H1 (cell line): ENCODE data around the gene DCUN1D2. TPM values are rescaled to one million over a fixed set of nuclear protein-coding genes. Genes with fewer than 3 reads are reported as not detected.
A peak's percentile ranks its signal among the peaks of the same experiment; 100 is the strongest.

Source experiments
- CTCF ChIA-PET: fragments of 300-600 bp; sonication (Branson Sonifier 250); formaldehyde crosslinking; loops from one replicate; lab custom pipeline; 2021; ENCODE audit not compliant: partially characterized antibody; lab: Charles Lee
- POLR2A ChIA-PET: fragments of 300-600 bp; sonication (Branson Sonifier 250); formaldehyde crosslinking; loops from one replicate; lab custom pipeline; 2021; ENCODE audit warnings: inconsistent platforms; ENCODE audit not compliant: partially characterized antibody; lab: Charles Lee
- DNase-seq, 2 experiments: peaks; one replicate each; pipeline versions ENCODE4 v3.0.0 to v3.0.0-alpha.2; 2010 to 2022; ENCODE audit warnings: low spot score in 2 of 2, low read depth in 1 of 2, mixed read lengths in 1 of 2
- FAIRE-seq: peaks from 2 replicates; lab custom pipeline; 2011; peaks lifted over from hg19 to GRCh38; lab: Jason Lieb, UNC
- H2AFZ ChIP-seq: 2 replicates; pipeline ENCODE4 v1.8.1; 2012; ENCODE audit warnings: low read length, inconsistent platforms
- H2AK5ac ChIP-seq: 2 replicates; pipeline ENCODE4 v1.6.1; 2013; ENCODE audit warnings: low read depth, low read length
- H2BK120ac ChIP-seq: replicated peaks from 2 replicates; pipeline ENCODE3; 2013; ENCODE audit warnings: low read depth, low read length, inconsistent platforms
- H2BK12ac ChIP-seq: 2 replicates; pipeline ENCODE4 v1.6.1; 2013; ENCODE audit warnings: low read depth, low read length
- H2BK15ac ChIP-seq: 2 replicates; pipeline ENCODE4 v1.6.1; 2013; ENCODE audit warnings: low read length
- H2BK20ac ChIP-seq: 2 replicates; pipeline ENCODE4 v1.6.1; 2013; ENCODE audit warnings: low read length
- H2BK5ac ChIP-seq: 2 replicates; pipeline ENCODE4 v1.6.1; 2013; ENCODE audit warnings: low read depth, low read length
- H3K14ac ChIP-seq: 2 replicates; pipeline ENCODE4 v1.6.1; 2013; ENCODE audit warnings: inconsistent platforms; ENCODE audit not compliant: insufficient read length
- H3K18ac ChIP-seq: 2 replicates; pipeline ENCODE4 v1.6.1; 2013; ENCODE audit warnings: low read length; ENCODE audit errors: extremely low read depth
- H3K23ac ChIP-seq: 2 replicates; pipeline ENCODE4 v1.6.1; 2013; ENCODE audit warnings: inconsistent platforms; ENCODE audit not compliant: insufficient read length
- H3K23me2 ChIP-seq: 2 replicates; pipeline ENCODE4 v1.6.1; 2013; ENCODE audit warnings: low read depth, low read length
- H3K27ac ChIP-seq: 2 replicates; pipeline ENCODE4 v1.6.1; 2011; ENCODE audit warnings: low read depth, low read length, inconsistent platforms
- H3K27me3 ChIP-seq, 4 experiments: replicated peaks in 1 of 4; 1 replicate in 1 of 4; 2 replicates in 3 of 4; pipeline versions ENCODE4 v1.6.1 to v1.8.1; 2011 to 2013; ENCODE audit warnings: low read length in 3 of 4, mild to moderate bottlenecking in 3 of 4, inconsistent platforms in 2 of 4, mixed read lengths in 2 of 4, moderate library complexity in 1 of 4; ENCODE audit not compliant: control insufficient read depth in 3 of 4, insufficient read depth in 3 of 4; ENCODE audit errors: extremely low read depth in 1 of 4
- H3K36me3 ChIP-seq, 4 experiments: 2 replicates each; pipeline versions ENCODE4 v1.6.1 to v1.8.1; 2011 to 2013; ENCODE audit warnings: mild to moderate bottlenecking in 4 of 4, low read length in 3 of 4, moderate library complexity in 2 of 4, control low read depth in 1 of 4, inconsistent platforms in 1 of 4; ENCODE audit not compliant: insufficient read depth in 4 of 4, control insufficient read depth in 2 of 4
- H3K4ac ChIP-seq: replicated peaks from 2 replicates; pipeline ENCODE3; 2013; ENCODE audit warnings: low read length, low read depth, mixed read lengths, inconsistent platforms; ENCODE audit not compliant: insufficient read length
- H3K4me1 ChIP-seq, 4 experiments: replicated peaks in 1 of 4; 1 replicate in 1 of 4; 2 replicates in 3 of 4; pipeline versions ENCODE4 v1.6.1 to v1.8.1; 2011 to 2013; ENCODE audit warnings: low read length in 3 of 4, inconsistent platforms in 2 of 4, mixed read lengths in 1 of 4; ENCODE audit not compliant: insufficient read depth in 4 of 4, control insufficient read depth in 3 of 4
- H3K4me2 ChIP-seq, 2 experiments: 2 replicates each; pipeline versions ENCODE4 v1.6.1 to v1.8.1; 2011 to 2013; ENCODE audit warnings: low read depth in 2 of 2, low read length in 2 of 2, control low read depth in 1 of 2, inconsistent platforms in 1 of 2, mild to moderate bottlenecking in 1 of 2; ENCODE audit not compliant: insufficient read depth in 1 of 2
- H3K4me3 ChIP-seq, 4 experiments: fragments of 200-600, 300-600 bp in 1 of 4; sonication (generic), shearing (Covaris generic), sonication (Bioruptor Twin) in 1 of 4; 2 replicates each; pipeline versions ENCODE4 v1.5.1 to v1.8.1; 2011 to 2016; ENCODE audit warnings: low read length in 4 of 4, low read depth in 3 of 4, control low read depth in 2 of 4, inconsistent platforms in 2 of 4, mild to moderate bottlenecking in 2 of 4, mixed read lengths in 1 of 4, moderate library complexity in 1 of 4; ENCODE audit not compliant: insufficient read depth in 2 of 4; ENCODE audit errors: extremely low read depth in 1 of 4
- H3K56ac ChIP-seq: replicated peaks from 2 replicates; pipeline ENCODE3; 2013; ENCODE audit warnings: low read depth, mild to moderate bottlenecking, mixed read lengths, low read length, inconsistent platforms; ENCODE audit not compliant: insufficient read length
- H3K79me1 ChIP-seq: 2 replicates; pipeline ENCODE4 v1.6.1; 2013; ENCODE audit warnings: low read depth, low read length, control low read depth
- H3K79me2 ChIP-seq, 2 experiments: 2 replicates each; pipeline versions ENCODE4 v1.6.1 to v1.8.1; 2012 to 2013; ENCODE audit warnings: low read length in 2 of 2, mild to moderate bottlenecking in 2 of 2, inconsistent platforms in 1 of 2; ENCODE audit not compliant: insufficient read depth in 2 of 2, control insufficient read depth in 1 of 2
- H3K9ac ChIP-seq, 4 experiments: replicated peaks in 1 of 4; 1 replicate in 1 of 4; 2 replicates in 3 of 4; pipeline versions ENCODE4 v1.6.1 to v1.8.1; 2011 to 2013; ENCODE audit warnings: low read depth in 3 of 4, low read length in 3 of 4, control low read depth in 2 of 4, mild to moderate bottlenecking in 2 of 4, moderate library complexity in 2 of 4, inconsistent platforms in 1 of 4; ENCODE audit errors: extremely low read depth in 1 of 4
- H3K9me3 ChIP-seq, 2 experiments: 2 replicates each; pipeline versions ENCODE4 v1.6.1 to v1.8.1; 2012 to 2013; ENCODE audit warnings: mild to moderate bottlenecking in 2 of 2, moderate library complexity in 2 of 2, control low read depth in 1 of 2, inconsistent platforms in 1 of 2, low read depth in 1 of 2, low read length in 1 of 2, mixed read lengths in 1 of 2; ENCODE audit not compliant: insufficient read depth in 2 of 2
- H4K20me1 ChIP-seq, 2 experiments: replicated peaks in 1 of 2; 2 replicates each; pipeline versions ENCODE3 to v1.8.1; 2011 to 2013; ENCODE audit warnings: inconsistent platforms in 2 of 2, low read length in 2 of 2, mild to moderate bottlenecking in 1 of 2; ENCODE audit not compliant: insufficient read depth in 2 of 2, control insufficient read depth in 1 of 2
- H4K5ac ChIP-seq: 2 replicates; pipeline ENCODE4 v1.6.1; 2013; ENCODE audit warnings: low read length, low read depth, mixed read lengths, inconsistent platforms; ENCODE audit not compliant: insufficient read length
- H4K8ac ChIP-seq: 2 replicates; pipeline ENCODE4 v1.8.0; 2013; ENCODE audit warnings: mild to moderate bottlenecking, moderate library complexity, low read length, inconsistent platforms; ENCODE audit not compliant: insufficient read depth; ENCODE audit errors: extremely low read depth
- H4K91ac ChIP-seq: replicated peaks from 2 replicates; pipeline ENCODE3; 2013; ENCODE audit warnings: low read length, mixed read lengths, inconsistent platforms; ENCODE audit not compliant: insufficient read length
- BACH1 ChIP-seq: IDR thresholded peaks from 2 replicates; pipeline ENCODE4 v1.6.1; 2012; ENCODE audit warnings: low read length, improper control_type of control experiment
- EGR1 ChIP-seq: IDR thresholded peaks from 2 replicates; pipeline ENCODE4 v1.6.1; 2011; ENCODE audit warnings: low read depth, low read length, borderline replicate concordance
- SIX5 ChIP-seq: IDR thresholded peaks from 2 replicates; pipeline ENCODE4 v1.6.1; 2011; ENCODE audit warnings: mild to moderate bottlenecking, low read depth, low read length
- WGBS, 2 experiments: shearing (Covaris generic) in 1 of 2; methylation state at CpG; one replicate each; pipeline versions ENCODE4 v1.1.6 to v1.1.7; 2013 to 2015; ENCODE audit warnings: low lambda C conversion rate in 2 of 2, mixed read lengths in 2 of 2, inconsistent platforms in 1 of 2, low coverage in 1 of 2, missing lambda C conversion rate in 1 of 2; ENCODE audit not compliant: insufficient replicate concordance in 2 of 2, insufficient coverage in 1 of 2, insufficient read length in 1 of 2; ENCODE audit errors: extremely low coverage in 1 of 2, missing lambda C conversion rate in 1 of 2; 5-methylcytosine and 5-hydroxymethylcytosine counted together
- polyA plus RNA-seq, 7 experiments: library from polyadenylated mRNA; depleted of rRNA in 3 of 7; stranded (reverse) in 5 of 7; unstranded in 2 of 7; fragments of >200 nt in 5 of 7; fragments of 200-250 nt in 2 of 7; gene quantifications; 1 replicate in 5 of 7; 2 replicates in 1 of 7; 4 replicates in 1 of 7; pipeline versions ENCODE4 v1.2.1 to v1.2.3, GENCODE V29; 2011 to 2013; ENCODE audit warnings: missing spikeins in 2 of 7, mixed read lengths in 2 of 7
- total RNA-seq: library from RNA; stranded (reverse); fragmentation: NEBNext Ultra II Directional; extraction: Animal tissue kit (Norgen Biotek cat#: 25700); gene quantifications from 2 replicates; pipeline ENCODE4 v1.2.1, GENCODE V29; 2021

DCUN1D2 gene
- total and polyA plus RNA-seq, 2 of the 8 experiments (the other 6 are each of a cell fraction or from before 2014, with no cell fraction given), result 19.5 to 35.3 TPM

DNA sequence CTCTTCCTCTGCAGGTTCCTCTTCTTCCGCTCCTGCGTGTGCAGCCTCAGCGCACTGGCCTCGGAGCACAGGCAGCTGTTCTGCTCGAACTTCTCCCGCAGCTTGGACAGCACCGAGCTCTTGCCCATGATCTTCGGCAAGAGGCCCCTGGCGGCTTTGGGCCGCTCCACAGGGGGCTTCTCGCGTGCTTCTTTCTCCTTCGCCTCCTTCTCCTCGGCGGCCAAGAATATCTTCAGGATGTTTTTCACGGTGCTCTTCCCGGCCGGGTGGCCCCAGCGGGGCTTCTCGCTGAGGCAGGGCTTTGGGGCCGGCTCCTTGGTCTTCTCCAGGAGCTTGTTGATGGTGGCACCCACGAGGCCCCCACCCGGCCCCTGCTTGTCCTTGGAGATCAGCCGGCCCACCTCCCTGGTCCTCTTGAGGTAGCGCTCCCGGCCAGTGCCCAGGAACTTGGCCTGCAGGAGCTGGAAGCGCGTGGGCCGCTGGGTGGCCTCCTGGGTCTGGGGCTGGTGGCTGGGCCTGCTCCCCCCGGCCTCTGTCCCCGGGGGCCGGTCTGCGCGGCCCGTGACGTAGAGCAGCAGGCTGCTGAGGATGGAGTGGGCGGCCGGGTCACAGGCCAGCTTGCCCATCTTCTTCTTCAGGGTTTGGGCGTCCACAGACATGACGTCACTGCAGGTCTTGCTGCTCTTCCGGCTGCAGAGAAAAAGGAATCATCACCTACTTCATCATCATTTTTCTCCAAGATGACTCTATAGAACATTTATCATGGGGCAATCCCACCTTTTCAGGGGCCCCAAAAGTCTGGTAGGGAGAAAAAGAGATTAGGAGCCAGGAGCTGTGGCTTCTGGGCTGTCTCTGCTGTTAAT is 82.7 kb downstream of the DCUN1D2 start:
- Histone ChIP-seq H3K79me2 (no peaks in the 10 kb centered on the region), H3K9me3 (no peaks in the 10 kb centered on the region; a peak in 1 of 4 replicates), H3K4me3 (no peak overlapping the region), H4K8ac (peak overlapping the region; percentile 21; the same call in 1 of the 2 replicates), H3K9ac (no peak overlapping the region), H2BK5ac (no peak overlapping the region), H4K20me1 (no peaks in the 10 kb centered on the region), H3K79me1 (no peaks in the 10 kb centered on the region), H3K14ac (no peak overlapping the region), H2BK15ac (0 out of 2 replicates have a peak overlapping the region, but pooled peaks have one; percentile 16), H3K4ac (no peak overlapping the region), H2AK5ac (no peak overlapping the region), H3K27me3 (no peaks in the 10 kb centered on the region), H3K56ac (no peak overlapping the region), H3K18ac (no peak overlapping the region), H2BK20ac (no peak overlapping the region), H3K23me2 (no peaks in the 10 kb centered on the region), H3K36me3 (no peaks in the 10 kb centered on the region), H3K27ac (no peak overlapping the region), H2BK12ac (no peak overlapping the region), H3K4me1 (no peaks in the 10 kb centered on the region), H2BK120ac (no peak overlapping the region), H4K91ac (no peak overlapping the region), H3K4me2 (no peak overlapping the region), H2AFZ (no peak overlapping the region), H3K23ac (no peak overlapping the region), H4K5ac (no peak overlapping the region)
- POLR2A ChIA-PET, result interaction anchor here (0.9 kb wide), 1 partner anchor 16 kb away, joined by 3 read pairs; no protein-coding TSS in a partner anchor
- no peak for DNase-seq
- CTCF ChIA-PET, result interaction anchor here (0.6 to 1.6 kb wide), 4 partner anchors 8 to 30 kb away, joined by 3 to 4 read pairs (median 3); no protein-coding TSS in a partner anchor
- WGBS, 2 experiments, result 95% methylated on average over 28 of the region's 41 CpGs; no CpG with 5 or more reads in 1 of the 2 experiments
- FAIRE-seq, result no peak
- no peak for TF ChIP-seq BACH1
- no peak for TF ChIP-seq EGR1
- no peak for TF ChIP-seq SIX5
